KMS-11 (cell line): ENCODE data around the gene PTPRR.

Experiments used
- H2AFZ ChIP-seq: fragments of 200-600 bp; sonication (generic); 2 replicates; pipeline ENCODE4 v1.6.1; 2016; ENCODE audit warnings: antibody characterized with exemption, mixed run types, low read depth
- H3K27ac ChIP-seq: fragments of 200-600 bp; sonication (generic); 2 replicates; pipeline ENCODE4 v1.6.1; 2016; ENCODE audit warnings: mild to moderate bottlenecking, mixed run types
- H3K27me3 ChIP-seq: fragments of 200-600 bp; sonication (generic); 2 replicates; pipeline ENCODE4 v1.6.1; 2017; ENCODE audit warnings: mild to moderate bottlenecking, low read depth, mixed run types, moderate library complexity; ENCODE audit not compliant: insufficient read depth
- H3K36me3 ChIP-seq: fragments of 200-600 bp; sonication (generic); 2 replicates; pipeline ENCODE4 v1.6.1; 2017; ENCODE audit warnings: mild to moderate bottlenecking, mixed run types; ENCODE audit not compliant: insufficient read depth
- H3K4me1 ChIP-seq: fragments of 200-600 bp; sonication (generic); 2 replicates; pipeline ENCODE4 v1.6.1; 2016; ENCODE audit warnings: mild to moderate bottlenecking, low read depth, mixed run types; ENCODE audit not compliant: poor library complexity, severe bottlenecking
- H3K4me2 ChIP-seq: fragments of 200-600 bp; sonication (generic); 2 replicates; pipeline ENCODE4 v1.7.0; 2016; ENCODE audit warnings: mild to moderate bottlenecking, mixed run types
- H3K4me3 ChIP-seq: fragments of 200-600 bp; sonication (generic); IDR thresholded peaks from 2 replicates; pipeline ENCODE4 v1.6.1; 2017; ENCODE audit warnings: low read depth, low read length, mixed read lengths; ENCODE audit not compliant: insufficient read depth
- H3K79me2 ChIP-seq: fragments of 200-600 bp; sonication (generic); 2 replicates; pipeline ENCODE4 v1.6.1; 2016; ENCODE audit warnings: low read depth, mixed run types; ENCODE audit not compliant: insufficient read depth
- H3K9ac ChIP-seq: fragments of 200-600 bp; sonication (generic); 2 replicates; pipeline ENCODE4 v1.6.1; 2016; ENCODE audit warnings: mild to moderate bottlenecking, mixed run types
- H4K20me1 ChIP-seq: fragments of 200-600 bp; sonication (generic); 2 replicates; pipeline ENCODE4 v1.6.1; 2016; ENCODE audit warnings: mild to moderate bottlenecking, mixed run types; ENCODE audit not compliant: insufficient read depth
- TF ChIP-seq, protein P1 (sequence below): fragments of 200-600 bp; sonication (generic); conservative IDR thresholded peaks from 2 replicates; pipeline ENCODE4 v1.6.1; 2017; ENCODE audit warnings: low read depth, mild to moderate bottlenecking, antibody characterized with exemption, low read length, moderate library complexity, mixed read lengths

Gene PTPRR

DNA sequence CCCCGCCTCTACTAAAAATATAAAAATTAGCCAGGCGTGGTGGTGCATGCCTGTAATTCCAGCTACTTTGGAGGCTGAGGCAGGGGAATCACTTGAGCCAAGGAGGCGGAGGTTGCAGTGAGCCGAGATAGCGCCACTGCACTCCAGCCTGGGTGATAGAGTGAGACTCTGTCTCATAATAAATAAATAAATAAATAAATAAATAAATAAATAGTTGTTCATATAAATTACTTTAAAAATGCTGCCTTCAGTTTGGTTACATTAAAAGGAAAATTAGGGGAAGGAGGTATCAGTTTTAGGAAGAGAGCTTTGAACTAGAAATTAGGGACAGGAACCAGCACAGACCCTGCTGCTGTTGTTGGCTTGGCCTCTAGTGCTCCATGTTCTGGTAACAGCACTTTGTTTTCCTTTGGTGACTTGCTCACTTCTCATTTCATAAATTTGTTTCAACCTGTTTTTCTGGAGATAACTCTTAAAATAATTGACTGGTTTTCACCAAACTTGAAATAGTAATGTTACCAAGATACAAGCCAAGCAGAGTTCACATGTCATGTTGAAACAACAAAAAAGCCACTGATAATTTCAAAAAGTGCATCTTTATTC is 260.4 kb downstream of the PTPRR start:
- H3K9ac ChIP-seq, result no peak overlapping the region

DNA sequence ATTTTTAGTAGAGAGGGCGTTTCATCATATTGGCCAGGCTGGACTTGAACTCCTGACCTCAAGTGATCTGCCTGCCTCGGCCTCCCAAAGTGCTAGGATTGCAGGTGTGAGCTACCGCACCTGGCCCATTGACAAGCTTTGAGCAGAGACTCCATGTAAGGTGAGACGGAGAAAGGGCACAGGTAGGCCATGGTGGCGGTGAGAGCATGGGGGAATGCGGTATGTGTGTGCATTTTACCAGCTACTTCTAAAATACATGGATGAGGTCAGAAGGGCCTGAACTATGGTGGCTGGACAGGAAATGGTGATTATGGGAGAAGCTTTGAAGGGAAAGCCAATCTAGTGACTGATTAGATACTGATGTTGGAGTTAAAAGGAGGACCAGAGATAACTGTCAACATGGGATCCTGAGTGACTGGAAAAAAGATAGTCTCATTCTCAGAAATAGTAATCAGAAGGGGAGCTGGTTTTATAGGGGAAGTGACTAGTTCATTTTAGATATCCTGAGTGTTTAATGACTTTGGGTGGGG is 261.4 kb downstream of the PTPRR start:
- no peak overlapping the region for H2AFZ ChIP-seq
- H4K20me1 ChIP-seq, result no peaks in the 10 kb centered on the region
- H3K27me3 ChIP-seq, result no peaks in the 10 kb centered on the region
- peaks cover 20% of the 10 kb centered on the region for H3K4me1 ChIP-seq
- H3K9ac ChIP-seq, result no peak overlapping the region
- no peak overlapping the region for H3K4me2 ChIP-seq
- H3K4me3 ChIP-seq, result no peak overlapping the region
- no peaks in the 10 kb centered on the region for H3K36me3 ChIP-seq
- TF ChIP-seq, protein P1, sequence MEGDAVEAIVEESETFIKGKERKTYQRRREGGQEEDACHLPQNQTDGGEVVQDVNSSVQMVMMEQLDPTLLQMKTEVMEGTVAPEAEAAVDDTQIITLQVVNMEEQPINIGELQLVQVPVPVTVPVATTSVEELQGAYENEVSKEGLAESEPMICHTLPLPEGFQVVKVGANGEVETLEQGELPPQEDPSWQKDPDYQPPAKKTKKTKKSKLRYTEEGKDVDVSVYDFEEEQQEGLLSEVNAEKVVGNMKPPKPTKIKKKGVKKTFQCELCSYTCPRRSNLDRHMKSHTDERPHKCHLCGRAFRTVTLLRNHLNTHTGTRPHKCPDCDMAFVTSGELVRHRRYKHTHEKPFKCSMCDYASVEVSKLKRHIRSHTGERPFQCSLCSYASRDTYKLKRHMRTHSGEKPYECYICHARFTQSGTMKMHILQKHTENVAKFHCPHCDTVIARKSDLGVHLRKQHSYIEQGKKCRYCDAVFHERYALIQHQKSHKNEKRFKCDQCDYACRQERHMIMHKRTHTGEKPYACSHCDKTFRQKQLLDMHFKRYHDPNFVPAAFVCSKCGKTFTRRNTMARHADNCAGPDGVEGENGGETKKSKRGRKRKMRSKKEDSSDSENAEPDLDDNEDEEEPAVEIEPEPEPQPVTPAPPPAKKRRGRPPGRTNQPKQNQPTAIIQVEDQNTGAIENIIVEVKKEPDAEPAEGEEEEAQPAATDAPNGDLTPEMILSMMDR, result no peak
- no peaks in the 10 kb centered on the region for H3K79me2 ChIP-seq
- H3K27ac ChIP-seq, result no peak overlapping the region

More for the DNA sequence above, 260.4 kb downstream of the PTPRR start:
- no peak overlapping the region for H3K27ac ChIP-seq
- no peak overlapping the region for H3K4me3 ChIP-seq
- TF ChIP-seq, protein P1, result no peak
- H2AFZ ChIP-seq, result peak overlapping the region; percentile 15; the same call in 1 of the 2 replicates
- no peaks in the 10 kb centered on the region for H3K79me2 ChIP-seq
- H3K4me1 ChIP-seq, result peaks cover 20% of the 10 kb centered on the region
- no peaks in the 10 kb centered on the region for H4K20me1 ChIP-seq
- H3K27me3 ChIP-seq, result no peaks in the 10 kb centered on the region
- no peaks in the 10 kb centered on the region for H3K36me3 ChIP-seq
- H3K4me2 ChIP-seq, result no peak overlapping the region

DNA sequence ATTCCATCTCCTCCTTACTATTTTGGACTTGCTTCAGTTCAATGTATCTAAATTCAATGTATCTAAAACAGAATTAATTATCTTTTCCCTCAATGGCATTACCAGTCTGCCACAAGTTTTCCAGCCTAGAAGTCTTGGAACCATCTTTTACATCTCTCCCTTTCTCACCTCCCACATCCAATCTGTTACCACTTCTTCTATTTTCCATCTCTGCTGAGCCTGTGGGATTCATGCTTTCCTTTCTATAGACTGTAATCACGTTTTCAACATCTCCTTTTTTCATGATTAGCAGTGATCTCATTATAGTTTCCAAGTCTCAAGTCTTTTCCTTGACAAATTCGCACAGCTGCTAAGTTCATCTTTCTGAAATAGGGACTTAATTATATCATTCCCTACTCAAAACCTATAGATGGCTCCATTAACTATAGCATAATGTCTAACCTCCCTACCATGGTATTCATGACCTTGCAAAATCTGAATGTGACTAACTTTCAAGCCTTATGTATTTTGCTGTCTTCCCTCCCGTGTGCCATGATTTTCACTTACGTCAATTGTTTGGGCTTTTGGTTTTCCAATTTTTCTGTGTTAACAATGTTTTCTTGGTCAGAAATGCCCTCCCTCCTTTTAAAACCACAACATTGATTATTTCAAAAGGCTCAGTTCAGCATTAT is 262.8 kb downstream of the PTPRR start:
- H3K4me1 ChIP-seq, result peaks cover 20% of the 10 kb centered on the region
- H2AFZ ChIP-seq, result no peak overlapping the region
- H3K36me3 ChIP-seq, result no peaks in the 10 kb centered on the region
- H3K27me3 ChIP-seq, result no peaks in the 10 kb centered on the region
- no peak overlapping the region for H3K4me2 ChIP-seq
- no peak overlapping the region for H3K9ac ChIP-seq
- TF ChIP-seq, protein P1, result no peak
- no peak overlapping the region for H3K27ac ChIP-seq
- no peaks in the 10 kb centered on the region for H4K20me1 ChIP-seq
- no peak overlapping the region for H3K4me3 ChIP-seq
- H3K79me2 ChIP-seq, result no peaks in the 10 kb centered on the region

DNA sequence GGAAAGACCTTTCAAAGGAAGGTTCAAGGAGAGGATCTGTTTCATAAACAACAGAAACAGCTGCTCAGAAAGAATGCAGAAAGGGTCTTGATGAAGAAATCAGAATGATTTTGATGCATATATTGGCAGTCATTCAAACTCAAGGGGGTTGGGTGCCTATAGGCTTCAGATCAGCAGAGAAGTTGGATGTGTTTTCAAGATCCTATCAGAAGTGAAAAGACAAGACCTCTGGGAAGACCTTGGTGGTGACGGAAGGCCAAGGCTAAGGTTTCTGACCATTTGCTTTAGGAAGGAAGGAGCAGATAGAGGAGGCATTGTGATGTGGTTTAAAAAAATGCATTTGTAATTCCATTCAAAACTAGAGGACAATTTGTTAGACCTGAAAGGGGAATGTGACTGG is 268.1 kb downstream of the PTPRR start:
- Histone ChIP-seq H3K9ac (no peak overlapping the region), H3K36me3 (no peaks in the 10 kb centered on the region), H4K20me1 (no peaks in the 10 kb centered on the region), H3K27ac (no peak overlapping the region), H3K4me1 (no peaks in the 10 kb centered on the region), H2AFZ (no peak overlapping the region), H3K79me2 (no peaks in the 10 kb centered on the region), H3K27me3 (no peaks in the 10 kb centered on the region), H3K4me3 (no peak overlapping the region), H3K4me2 (no peak overlapping the region)
- TF ChIP-seq, protein P1, result no peak
